Stimulated activated CD4-positive, alpha-beta T cell treated with anti-CD3 and anti-CD28 coated beads, Interleukin-1b, Interleukin-23, amount 100 ng/mL, for 1 hour (primary cell): ENCODE measurements around the gene CMTM4.
"Not testable (repeated sequence)": the region's sequence is repeated elsewhere in the genome, so short reads cannot be mapped to it uniquely, and the experiment has no call there.

Source experiments
- DNase-seq, 2 donors: peaks; one replicate each; pipeline ENCODE4 v3.0.0-alpha.2; 2020; ENCODE audit warnings: low read depth in 2 of 2

CMTM4 gene

DNA sequence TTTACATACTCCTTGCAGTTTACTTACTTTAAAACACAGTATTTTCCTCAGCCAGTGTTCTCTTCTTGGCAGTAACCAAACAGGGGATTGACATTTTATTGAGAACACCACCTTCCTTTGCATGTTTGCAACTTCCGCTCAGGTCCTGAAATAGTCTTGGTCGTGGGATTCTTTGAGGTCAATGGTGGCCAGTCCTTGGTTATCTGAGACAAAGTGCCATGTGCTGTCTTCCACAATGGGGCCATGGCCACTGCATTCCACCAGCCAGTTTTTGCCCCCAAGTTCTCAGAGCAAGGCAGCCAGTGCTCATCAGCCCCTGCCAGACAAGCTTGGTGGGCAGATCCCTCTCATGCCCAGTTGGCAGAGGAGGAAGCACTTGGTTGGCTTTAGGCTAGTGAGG, 22.9 kb downstream of the CMTM4 start:
- DNase-seq: no peak

DNA sequence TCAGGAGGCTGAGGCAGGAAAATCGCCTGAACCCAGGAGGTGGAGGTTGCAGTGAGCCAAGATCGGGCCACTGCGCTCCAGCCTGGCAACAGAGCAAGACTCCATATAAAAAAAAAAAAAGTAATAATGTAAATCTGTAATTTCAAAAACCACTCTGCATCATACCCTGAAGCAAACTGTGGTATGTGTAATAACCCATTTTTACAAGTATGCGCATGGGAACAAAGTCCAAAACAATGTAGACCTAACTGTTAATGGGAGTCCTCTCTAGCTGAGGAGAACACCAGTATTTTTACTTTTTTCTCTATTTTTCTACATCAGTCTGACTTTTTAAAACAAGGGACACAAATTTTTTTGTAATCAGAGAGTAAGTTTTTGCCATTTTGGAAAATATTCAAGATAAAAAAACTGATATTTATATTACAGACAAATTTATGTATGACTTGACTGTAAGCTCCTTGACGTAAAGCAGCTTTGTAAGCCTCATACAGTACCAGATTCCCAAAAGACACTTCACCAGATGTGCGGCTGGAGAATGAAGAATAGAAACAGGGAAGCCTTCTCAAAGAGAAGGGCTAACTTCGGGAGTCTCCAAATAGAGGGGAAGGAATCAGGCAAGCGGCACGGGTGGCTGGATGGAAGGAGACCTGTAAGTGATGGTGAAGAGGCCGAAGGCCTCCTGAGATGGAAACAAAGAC, 25.7 kb downstream of the CMTM4 start:
- DNase-seq: no peak

DNA sequence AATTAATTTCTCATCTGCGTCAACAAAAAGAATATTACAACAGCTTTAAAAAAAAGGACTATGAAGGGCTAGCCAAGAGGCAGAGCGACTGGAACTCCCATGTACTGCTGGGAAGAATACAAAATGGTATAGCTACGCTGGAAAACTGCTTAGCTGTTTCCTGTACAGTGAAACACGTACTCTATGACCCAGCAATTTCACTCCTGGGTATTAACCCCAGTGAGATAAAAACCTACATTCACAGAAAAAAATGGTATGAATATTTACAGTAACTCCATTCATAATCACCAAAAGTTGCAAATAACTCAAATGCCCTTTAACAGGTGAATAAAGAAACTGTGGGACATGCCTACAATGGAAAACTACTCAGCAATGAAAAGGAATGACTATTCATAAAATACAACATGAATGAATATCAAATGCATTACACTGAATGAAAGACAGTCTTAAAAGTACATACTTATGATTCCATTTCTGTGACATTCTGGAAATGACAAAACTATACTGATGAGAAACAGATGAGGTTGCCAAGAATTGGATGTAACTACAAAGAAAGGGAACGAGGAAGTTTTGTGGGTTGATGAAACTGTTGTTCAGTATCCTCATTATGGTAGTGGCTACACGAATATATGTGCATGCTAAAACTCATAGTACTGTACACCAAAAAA, 27.6 kb downstream of the CMTM4 start:
- DNase-seq: no peak

DNA sequence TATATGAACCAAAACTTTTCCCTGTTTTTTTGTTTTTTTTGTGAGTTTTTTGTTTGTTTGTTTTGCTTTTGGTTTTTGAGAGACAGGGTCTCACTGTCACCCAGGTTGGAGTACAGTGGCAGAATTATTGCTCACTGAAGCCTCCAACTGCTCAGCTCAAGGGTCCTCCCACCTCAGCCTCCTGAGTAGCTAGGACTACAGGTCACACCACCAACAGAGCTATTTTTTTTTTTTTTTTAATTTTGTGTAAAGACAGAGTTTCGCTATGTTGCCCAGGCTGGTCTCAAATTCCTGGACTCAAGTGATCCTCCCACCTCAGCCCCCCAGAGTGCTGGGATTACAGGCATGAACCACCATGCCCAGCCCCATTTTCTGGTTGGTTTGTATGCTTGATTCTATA, 28.6 kb downstream of the CMTM4 start:
- no peak for DNase-seq

DNA sequence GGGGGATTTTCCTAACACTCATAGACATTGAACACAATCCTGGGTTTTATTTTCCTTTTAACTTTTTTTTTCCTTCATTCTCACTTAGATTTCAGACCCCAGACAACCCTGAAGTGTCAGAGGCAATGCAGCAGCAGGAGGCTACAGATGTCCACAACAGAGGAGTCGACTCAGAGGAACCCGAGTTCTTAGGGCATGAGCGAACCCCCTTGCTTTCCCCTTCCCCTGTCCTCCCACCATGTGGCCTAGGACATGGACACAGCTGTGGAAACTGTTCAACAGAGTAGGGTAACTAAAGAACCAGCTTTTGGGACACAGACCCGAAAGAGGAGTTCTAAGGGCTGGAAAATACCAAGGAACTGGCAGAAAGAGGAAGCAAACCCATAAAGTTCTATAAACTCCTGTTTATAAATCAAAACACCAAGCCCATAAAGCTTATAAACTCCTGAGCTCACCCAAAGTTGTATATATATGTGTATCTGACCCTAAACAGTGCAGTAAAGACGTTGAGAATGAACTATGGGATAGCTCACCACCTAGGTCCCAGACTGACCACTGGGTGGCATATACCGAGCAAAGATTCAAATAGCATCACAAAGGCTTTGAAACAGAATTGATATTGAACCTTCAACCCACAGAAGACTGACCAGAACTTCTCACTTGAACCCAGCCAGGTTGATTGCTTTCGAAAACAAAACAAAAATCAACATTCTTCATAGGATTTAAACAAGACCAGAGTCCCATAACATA, 33.9 kb downstream of the CMTM4 start:
- no peak for DNase-seq

DNA sequence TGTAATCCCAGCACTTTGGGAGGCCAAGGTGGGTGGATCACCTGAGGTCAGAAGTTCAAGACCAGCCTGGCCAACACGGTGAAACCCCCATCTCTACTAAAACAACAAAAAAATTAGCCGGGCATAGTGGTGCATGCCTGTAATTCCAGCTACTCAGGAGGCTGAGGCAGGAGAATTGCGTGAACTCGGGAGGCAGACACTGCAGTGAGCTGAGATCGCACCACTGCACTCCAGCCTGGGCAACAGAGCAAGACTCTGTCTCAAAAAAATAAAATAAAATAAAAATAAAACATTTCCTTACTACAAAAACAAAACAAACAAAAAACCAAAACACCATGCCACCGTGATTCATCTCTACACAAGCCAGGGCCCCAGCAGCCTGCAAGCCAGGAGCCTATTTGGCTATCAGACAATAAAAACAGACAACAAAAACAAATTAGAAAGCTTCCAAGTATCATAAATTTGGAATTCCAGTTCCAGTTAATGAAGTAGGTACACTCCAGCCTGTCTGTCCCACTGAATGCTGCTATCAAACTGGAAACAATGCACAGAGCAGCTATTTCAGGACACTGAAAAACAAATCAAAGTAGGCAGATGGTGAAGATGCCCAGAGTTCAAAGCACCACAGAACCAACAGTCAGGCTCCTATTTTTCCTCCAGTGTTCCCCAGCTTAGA, 34.7 kb downstream of the CMTM4 start:
- DNase-seq: not testable (repeated sequence)

DNA sequence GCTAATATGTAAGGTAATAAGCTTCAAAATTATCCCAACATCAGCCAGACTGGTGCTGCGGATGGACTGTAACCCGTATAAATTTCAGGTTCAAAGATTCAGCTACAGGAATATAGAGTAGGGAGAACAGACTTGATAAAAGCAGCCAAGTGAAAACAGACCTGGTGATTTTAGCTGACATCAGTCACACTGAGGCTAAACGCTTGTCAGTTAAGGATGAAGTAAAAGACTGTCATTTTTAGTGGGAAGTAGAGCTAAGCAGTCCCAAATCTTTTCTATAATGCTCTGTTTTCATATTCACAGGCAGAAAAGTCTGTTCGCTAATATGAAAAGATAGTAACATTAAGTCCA, 35.4 kb downstream of the CMTM4 start:
- DNase-seq: no peak

DNA sequence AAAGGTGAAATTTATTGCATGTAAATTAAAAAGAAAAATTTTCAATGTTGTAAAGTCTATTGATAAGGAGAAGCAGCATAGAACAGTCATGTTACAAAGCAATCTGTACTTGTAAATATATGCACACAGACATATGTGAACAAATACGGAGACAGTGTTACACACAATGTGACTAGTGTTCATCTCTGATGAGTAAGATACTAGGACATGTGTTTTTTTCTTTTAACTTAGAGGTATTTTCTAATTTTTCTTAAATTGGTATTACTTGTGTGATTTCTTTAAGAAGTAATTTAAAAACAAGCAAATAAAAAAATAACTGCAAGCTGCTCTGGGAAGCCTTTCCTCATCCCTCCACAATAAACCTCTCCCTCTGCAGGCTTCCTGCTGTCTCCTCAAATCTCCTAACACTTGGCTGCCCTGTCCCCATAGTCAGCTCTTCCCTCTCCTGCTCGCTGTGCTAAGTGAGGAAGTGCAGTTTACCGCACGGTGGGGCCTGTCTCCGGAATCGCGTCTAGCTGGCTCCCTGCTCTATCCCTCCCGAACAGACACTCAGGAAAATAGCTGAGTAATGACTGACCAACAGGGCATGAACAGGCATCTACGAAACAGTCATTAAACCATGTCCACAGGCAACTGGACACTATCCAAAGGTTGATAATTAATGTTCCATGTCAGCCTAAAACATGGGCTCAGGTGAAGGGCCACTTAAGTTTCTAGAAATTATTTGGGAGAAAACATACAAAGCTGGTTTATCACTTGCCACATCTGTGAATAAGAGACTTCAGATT, 35.9 kb downstream of the CMTM4 start:
- DNase-seq: no peak

DNA sequence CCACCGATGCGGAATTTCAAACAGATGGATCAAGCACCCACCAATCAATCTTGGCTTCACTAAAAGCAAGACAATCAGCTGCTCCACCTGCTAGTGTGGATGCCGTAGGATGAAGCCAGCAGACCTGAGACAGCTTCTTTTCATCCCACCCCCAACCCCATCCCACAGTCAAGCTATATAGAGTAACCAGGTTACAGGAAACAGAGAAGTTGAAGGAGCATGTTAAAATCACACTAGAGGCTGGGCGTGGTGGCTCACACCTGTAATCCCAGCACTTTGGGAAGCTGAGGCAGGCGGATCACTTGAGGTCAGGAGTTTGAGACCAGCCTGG, 37.7 kb downstream of the CMTM4 start:
- no peak for DNase-seq

DNA sequence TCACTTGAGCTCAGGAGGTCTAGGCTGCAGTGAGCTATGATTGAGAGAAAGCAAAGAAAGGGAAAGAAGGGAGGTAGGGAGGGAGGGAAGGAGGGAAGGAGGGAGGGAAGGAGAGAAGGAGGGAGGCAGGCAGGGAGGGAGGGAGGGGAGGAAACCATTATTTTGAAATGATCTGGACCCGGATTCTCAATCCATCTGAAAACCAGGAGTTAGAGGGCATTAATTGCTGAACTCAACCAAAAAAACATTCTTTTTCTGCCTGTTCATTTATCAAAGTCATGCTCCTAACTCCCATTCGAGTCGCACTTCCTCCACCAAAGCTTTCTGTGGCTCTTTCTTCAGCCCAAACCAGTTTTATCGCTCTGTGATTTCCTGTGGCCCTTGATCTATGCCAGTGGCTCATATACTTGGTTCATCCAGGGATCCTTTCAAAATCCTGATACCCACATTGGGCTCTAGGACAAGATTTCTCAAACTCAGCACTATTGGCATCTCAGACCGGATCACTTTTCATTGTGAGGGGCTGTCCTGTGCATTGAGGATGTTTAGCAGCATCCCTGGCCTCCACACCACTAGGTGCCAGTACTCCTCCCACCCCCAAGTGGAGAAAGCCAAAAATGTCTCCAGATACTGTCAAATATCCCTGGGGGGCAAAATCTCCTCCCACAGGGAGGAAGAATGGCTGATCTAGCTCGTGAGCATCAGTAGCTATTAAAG, 38.2 kb downstream of the CMTM4 start:
- DNase-seq: no peak

DNA sequence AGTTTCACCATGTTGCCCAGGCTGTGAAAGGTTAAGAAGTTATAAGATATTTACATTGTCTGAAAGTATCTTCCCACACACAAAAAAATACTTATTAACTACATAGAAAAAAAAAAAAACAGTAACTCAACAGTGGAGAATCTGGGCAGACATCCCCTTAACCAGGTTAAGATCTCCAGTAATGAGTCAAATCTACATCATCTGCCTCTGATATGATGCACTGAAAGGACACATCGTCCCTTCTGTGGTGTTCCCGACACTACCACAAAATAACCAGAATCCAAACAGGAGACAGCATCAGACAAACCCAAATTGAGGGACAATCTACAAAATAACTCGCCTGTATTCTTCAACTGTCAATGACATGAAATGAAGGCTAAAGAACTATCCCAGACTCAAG, 40.0 kb downstream of the CMTM4 start:
- DNase-seq: no peak

DNA sequence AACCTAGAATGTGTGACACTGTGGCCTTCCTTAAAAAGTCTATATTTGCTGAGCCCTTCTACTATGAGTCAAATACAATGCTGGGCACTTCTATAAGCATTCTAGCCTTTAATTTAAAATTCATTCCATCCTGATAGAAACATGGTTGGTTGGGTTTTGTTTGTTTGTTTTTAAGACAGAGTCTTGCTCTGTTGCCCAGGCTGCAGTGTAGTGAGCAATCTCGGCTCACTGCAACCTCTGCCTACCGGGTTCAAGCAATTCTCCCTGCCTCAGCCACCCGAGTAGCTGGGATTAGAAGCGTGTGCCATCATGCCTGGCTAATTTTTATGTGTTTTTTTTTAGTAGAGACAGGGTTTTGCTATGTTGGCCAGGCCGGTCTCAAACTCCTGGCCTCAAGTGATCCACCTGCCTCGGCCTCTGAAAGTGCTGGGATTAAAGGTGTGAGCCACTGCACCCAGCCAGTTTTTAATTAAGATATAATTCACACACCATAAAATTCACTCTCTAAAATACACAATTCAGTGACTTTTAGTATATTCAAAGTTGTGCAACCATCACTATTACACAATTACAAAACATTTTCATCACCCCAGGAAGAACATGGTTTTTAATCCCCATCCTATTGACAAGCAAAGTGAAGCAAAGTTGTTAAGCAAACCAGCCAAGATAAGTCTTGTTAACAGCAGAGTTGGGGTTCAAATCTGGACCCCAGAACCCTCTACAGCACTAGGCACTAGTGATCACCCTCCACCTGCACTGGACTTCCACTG, 42.8 kb downstream of the CMTM4 start:
- no peak for DNase-seq

DNA sequence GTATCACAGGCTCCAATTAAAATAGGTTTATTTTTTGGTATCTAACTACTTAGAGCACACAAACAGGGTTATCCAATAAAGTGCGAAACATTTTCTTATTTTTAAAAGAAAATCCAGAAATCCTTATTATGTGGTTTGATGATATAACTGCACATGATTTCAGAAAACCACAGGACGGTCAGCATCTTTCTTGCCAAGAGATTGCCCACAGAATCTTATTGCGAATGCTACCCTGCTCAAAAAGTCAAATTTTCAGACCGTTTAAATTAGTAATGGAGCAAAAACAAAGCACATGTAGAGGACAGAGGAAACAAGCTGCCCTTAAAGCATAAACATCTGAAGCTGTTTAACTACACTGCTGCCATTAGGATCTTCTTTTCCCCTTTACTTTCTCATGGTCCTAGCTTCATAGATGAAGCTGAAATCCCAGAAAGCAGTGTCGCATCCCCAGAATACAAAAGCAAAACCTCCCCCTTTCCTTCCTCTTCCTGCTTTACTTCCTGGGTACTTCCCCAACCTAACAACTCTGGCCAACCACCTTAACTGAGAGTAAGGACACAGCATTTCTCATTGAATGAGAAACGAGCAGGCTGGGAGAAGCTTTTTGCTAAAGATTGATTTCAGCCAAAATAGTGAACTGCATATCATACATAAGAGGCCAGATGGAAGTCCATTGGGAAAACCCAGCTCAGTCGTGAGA, 43.7 kb downstream of the CMTM4 start:
- no peak for DNase-seq

DNA sequence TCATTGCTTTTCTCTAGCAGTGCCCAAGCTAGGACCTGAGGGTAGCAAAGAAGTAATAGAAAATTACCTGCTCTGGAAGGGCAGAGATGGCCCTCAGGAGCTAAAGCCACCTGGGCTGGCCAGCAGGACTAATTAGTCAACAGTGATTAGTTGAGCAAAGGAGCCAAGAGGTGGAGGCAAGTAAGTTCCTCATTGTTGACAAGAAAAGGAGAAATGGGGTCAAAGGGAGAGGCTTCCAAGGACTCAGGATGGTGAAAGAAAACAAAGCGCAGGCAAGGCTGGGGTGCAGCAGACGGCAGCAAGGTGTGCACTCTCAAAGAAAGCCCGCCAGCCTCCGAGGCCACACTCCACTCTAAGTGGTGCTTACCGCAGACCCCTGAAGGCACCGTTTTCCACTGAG, 44.6 kb downstream of the CMTM4 start:
- DNase-seq: no peak

DNA sequence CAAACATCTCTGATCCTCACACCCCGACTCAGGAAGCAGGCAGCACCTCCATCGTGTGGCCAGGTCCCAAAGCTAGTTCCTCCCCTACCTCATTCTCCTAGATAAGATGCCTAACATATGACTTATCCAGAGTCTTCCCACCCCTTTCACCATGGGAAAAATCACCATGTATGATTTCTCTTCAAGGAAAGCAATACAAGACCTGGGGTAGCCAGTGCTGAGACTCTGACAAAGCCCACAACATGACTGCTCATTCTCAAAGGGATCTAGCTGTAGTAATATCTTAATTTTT, 45.1 kb downstream of the CMTM4 start:
- DNase-seq: no peak

DNA sequence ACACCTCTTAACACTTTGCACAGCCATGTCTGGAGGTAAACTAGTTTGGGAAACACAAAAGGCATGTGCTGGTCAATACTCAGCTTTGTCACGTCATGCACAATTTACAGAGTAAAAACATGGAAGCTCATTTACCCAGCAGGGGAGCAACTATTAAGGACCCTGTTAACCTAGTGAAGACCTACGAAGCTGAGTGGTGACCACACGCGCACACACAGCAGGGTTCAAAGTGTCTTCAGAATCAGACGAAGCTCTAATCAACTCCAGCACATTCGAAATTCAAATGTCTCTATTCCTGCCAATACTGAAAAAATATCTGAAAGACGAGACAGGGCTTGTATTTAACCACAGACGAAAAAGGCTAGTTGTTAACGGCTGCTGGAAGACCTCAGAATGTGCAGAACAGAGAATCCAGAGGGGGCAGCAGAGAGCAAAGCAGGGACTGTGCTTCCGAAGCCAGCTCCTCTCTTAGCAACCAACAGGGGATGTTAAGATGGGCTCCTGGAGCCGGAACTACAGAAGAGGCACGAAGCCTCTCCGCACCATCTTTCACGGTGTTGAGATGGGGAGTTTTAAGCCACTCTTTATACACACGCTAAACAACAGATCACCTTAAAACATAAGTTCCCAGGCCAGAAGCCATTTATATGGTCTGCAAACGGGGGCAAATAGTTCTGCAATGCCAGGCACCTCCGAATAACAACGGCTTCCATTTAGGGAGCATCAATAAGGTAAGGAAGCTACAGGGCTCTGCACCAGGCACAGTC, 45.7 kb downstream of the CMTM4 start:
- peak; percentile 40 to 55 for DNase-seq

DNA sequence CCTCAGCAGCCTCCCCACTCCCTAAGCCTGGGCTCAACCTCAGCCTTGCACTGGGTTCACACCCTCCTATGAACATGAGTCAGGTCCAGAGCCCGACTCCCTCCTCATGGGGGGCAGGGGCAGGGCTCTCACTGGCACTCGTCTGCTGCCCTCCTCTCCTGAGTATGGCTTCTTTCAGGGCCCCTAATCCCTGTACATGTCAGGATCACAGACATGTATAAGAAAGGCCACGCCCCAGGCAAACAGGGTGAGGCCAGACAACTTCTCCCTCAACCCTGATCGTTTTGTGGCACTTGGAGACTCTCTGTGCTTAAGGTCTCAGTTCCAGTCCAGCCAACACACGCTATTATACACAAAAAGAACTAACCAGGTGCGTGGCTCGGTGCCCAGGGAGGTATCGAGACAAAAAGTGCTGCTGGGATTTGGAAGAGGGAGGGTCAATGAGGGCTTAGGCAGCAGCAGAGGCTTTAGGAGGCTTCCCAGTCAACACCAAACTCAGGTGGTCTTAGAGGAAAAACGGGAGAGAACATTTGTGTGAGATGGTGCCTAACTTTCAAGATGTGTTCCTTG, 46.8 kb downstream of the CMTM4 start:
- DNase-seq: no peak

DNA sequence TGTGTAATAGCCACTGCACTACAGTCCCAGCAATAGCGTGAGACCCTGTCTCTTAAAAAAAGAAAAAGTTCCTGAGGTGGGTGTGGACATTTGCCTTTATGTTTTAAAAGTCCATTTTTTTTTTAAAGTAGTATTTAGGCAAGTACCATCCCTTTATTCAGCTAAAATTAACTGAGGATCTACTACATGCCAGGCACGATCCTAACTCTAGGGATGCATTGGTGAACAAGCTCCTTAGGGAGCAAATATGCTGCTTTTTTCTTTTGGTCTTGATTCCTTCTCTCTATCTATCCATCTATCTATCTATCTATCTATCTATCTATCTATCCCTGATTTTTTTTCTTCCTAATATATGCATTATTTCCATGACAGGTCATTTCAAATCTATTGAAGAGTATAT, 47.4 kb downstream of the CMTM4 start:
- DNase-seq: no peak

DNA sequence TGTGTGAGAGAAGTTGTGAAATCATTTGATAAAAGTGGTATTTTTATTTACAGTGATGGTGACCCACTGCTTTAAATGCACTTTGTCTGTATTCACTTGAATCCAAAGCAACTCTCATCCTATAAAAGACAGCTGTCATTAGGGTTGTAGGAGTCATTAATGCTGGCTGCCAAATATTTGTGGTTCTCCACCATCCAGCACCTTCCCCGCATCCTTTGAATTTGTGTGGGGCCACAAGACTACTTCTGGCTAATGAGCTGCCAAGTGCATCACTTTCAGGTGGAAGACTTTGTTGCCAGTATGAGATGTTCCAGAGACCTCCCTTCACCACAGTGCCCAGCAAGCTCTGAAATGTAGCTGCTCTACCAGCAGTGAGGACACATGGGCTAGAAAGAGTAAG, 48.7 kb downstream of the CMTM4 start:
- DNase-seq: no peak
